Transverse colon (tissue), 3 donors: Measurements from ENCODE around the gene PTPRN2.

Experiments used
- EP300 ChIP-seq: sonication (generic); formaldehyde crosslinking; IDR thresholded peaks from one replicate; pipeline ENCODE4 v1.6.1; 2017; ENCODE audit warnings: antibody characterized with exemption, low read depth
- TF ChIP-seq, protein P1 (sequence below), 5 experiments: fragments of 200-600 bp in 3 of 5; fragments of 450-650 bp in 2 of 5; sonication (generic) in 3 of 5; IDR thresholded peaks; 1 replicate in 2 of 5; 2 replicates in 3 of 5; pipeline ENCODE4 v1.5.1; 2016 to 2017; ENCODE audit warnings: antibody characterized with exemption in 5 of 5, inconsistent platforms in 3 of 5, mild to moderate bottlenecking in 2 of 5, moderate library complexity in 1 of 5

DNA sequence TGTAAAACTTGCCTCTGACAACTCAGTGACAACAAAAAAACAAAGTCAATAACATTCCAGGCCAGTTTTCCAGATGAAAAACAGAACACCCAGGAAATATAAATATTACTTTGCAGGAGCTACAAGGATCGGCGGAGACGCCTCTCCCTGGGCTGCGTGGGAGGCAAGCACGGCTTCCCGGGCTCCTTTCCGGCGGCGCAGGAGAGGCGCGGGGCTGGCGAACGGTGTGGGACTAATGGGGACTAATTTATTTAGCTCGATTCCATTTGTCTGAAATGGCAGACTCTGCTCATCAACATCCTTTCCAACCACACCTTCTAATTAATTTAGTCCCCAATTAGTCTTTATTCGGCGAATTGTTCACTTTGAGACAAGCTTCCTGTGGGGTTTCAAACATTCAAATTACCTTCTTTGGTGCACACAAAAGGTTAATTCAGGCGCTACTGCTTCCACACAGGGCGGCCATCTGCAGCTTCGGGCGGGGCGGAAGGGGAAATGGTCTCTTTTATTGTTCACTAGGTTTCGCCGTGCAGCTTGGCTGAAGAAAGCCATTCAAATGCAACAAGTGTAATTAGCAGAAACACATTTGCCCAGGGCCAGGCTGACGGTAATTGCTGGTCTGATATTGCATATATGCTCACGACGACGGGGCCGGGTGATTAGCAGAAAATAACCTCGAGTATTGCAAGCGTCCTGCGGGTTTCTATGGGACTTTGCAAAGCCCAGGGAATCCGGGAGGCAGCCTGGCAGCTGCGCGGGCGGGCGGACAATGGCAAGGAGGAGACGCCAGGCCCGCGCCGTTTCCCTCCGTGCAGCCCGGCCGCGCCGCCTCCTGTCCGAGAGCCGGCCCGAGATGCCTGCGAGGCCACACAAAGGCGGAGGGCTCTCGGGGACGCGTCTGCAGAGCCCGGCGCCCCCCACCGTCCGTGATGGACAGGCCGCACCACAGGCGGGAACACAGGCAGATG, 270.1 kb downstream of the PTPRN2 start:
- TF ChIP-seq, protein P1, sequence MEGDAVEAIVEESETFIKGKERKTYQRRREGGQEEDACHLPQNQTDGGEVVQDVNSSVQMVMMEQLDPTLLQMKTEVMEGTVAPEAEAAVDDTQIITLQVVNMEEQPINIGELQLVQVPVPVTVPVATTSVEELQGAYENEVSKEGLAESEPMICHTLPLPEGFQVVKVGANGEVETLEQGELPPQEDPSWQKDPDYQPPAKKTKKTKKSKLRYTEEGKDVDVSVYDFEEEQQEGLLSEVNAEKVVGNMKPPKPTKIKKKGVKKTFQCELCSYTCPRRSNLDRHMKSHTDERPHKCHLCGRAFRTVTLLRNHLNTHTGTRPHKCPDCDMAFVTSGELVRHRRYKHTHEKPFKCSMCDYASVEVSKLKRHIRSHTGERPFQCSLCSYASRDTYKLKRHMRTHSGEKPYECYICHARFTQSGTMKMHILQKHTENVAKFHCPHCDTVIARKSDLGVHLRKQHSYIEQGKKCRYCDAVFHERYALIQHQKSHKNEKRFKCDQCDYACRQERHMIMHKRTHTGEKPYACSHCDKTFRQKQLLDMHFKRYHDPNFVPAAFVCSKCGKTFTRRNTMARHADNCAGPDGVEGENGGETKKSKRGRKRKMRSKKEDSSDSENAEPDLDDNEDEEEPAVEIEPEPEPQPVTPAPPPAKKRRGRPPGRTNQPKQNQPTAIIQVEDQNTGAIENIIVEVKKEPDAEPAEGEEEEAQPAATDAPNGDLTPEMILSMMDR (IDR thresholded peaks at IDR 0.05): no peak
- no peak for TF ChIP-seq EP300
